GM12864 (cell line): ENCODE results near the gene CARD16.
"Not testable (repeated sequence)": the region's sequence is repeated elsewhere in the genome, so short reads cannot be mapped to it uniquely, and the experiment has no call there.

Experiments used
- DNase-seq: peaks from one replicate; pipeline ENCODE4 v3.0.0-alpha.2; 2011; ENCODE audit warnings: low read depth
- H3K4me3 ChIP-seq: 2 replicates; pipeline ENCODE4 v1.5.1; 2011; ENCODE audit warnings: mild to moderate bottlenecking, low read depth, low read length, control low read depth
- CTCF ChIP-seq: IDR thresholded peaks from 2 replicates; pipeline ENCODE4 v1.5.1; 2011; ENCODE audit warnings: low read depth, mild to moderate bottlenecking, moderate library complexity, low read length, control low read depth, inconsistent platforms; ENCODE audit errors: missing control alignments

CARD16 gene

GRCh38 chr11:105044557-105045524, at the start of gene CARD16:
CARD16 (minus strand) TSS chr11:105045335; CDS start chr11:105045297, 38 bp downstream.
- peak within 1 kb of the TSS; percentile 68 for H3K4me3 ChIP-seq
- peak; percentile 39 for DNase-seq

GRCh38 chr11:105092256-105093239, 47.4 kb upstream of the CARD16 start:
- no peak for DNase-seq
- H3K4me3 ChIP-seq, result no peak overlapping the region
- no peak for TF ChIP-seq CTCF

GRCh38 chr11:105081412-105082150, 36.4 kb upstream of the CARD16 start:
- no peak overlapping the region for H3K4me3 ChIP-seq
- DNase-seq, result no peak
- no peak for TF ChIP-seq CTCF

GRCh38 chr11:105080171-105080906, 35.2 kb upstream of the CARD16 start:
- DNase-seq, H3K4me3 ChIP-seq: not testable (repeated sequence)

GRCh38 chr11:105078283-105078682, 33.1 kb upstream of the CARD16 start:
- no peak for TF ChIP-seq CTCF
- DNase-seq, result no peak
- no peak overlapping the region for H3K4me3 ChIP-seq

GRCh38 chr11:105077141-105077790, 32.1 kb upstream of the CARD16 start:
- not testable (repeated sequence) for H3K4me3 ChIP-seq, DNase-seq

GRCh38 chr11:105074166-105074530, 29.0 kb upstream of the CARD16 start:
- no peak for DNase-seq
- H3K4me3 ChIP-seq, result no peak overlapping the region
- TF ChIP-seq CTCF, result no peak
